Measurements from ENCODE around the gene TPCN2. TPM values are rescaled to one million over a fixed set of nuclear protein-coding genes. Genes with fewer than 3 reads are reported as not detected.

Gene TPCN2
- total and polyA plus RNA-seq, 2 of the 8 experiments (the other 6 are each of a cell fraction or from before 2014, with no cell fraction given) = 9.7 to 18.6 TPM

- no peak overlapping the region for H3K4me3 ChIP-seq (ENCODE audit: extremely low read depth in 1 of 4, insufficient read depth in 2 of 4, low read depth in 3 of 4, low read length in 4 of 4)
- no peak for TF ChIP-seq CTBP2 (IDR thresholded peaks at IDR 0.05; ENCODE audit: borderline replicate concordance, insufficient read depth, insufficient read length, low read length)
- TF ChIP-seq BACH1 (IDR thresholded peaks at IDR 0.05; ENCODE audit: low read length) = no peak
- no peak for TF ChIP-seq ATF2 (IDR thresholded peaks at IDR 0.05; ENCODE audit: low read length)
- no peak for TF ChIP-seq POLR2AphosphoS5 (IDR thresholded peaks at IDR 0.05; ENCODE audit: low read depth, low read length)
- no peak for TF ChIP-seq RAD21 (IDR thresholded peaks at IDR 0.05 in 1 of 2, conservative IDR thresholded peaks at IDR 0.05 in 1 of 2; ENCODE audit: low read depth in 2 of 2, low read length in 2 of 2)
- no peak for TF ChIP-seq TCF12 (IDR thresholded peaks at IDR 0.05; ENCODE audit: low read depth, low read length)
- TF ChIP-seq SAP30 (IDR thresholded peaks at IDR 0.05; ENCODE audit: insufficient read depth, insufficient replicate concordance, low read length) = no peak
- no peak for TF ChIP-seq TAF7 (optimal IDR thresholded peaks at IDR 0.05; ENCODE audit: borderline replicate concordance, low read depth, low read length)
- no peak for TF ChIP-seq POLR2A (IDR thresholded peaks at IDR 0.05; ENCODE audit: control extremely low read depth in 1 of 2, low read depth in 2 of 2, low read length in 2 of 2)
- no peak for TF ChIP-seq EGR1 (IDR thresholded peaks at IDR 0.05; ENCODE audit: borderline replicate concordance, low read depth, low read length)
Measured at GRCh38 chr11:69058511-69059270, 10.0 kb downstream of the TPCN2 start.

More at GRCh38 chr11:69058511-69059270, 10.0 kb downstream of the TPCN2 start:
- no peak overlapping the region for H2BK5ac ChIP-seq (ENCODE audit: low read depth, low read length)
- peak overlapping the region; percentile 65 for H4K8ac ChIP-seq (ENCODE audit: extremely low read depth, insufficient read depth, low read length)
- no peak overlapping the region for H3K23ac ChIP-seq (ENCODE audit: insufficient read length)
- no peak overlapping the region for H2AK5ac ChIP-seq (ENCODE audit: low read depth, low read length)
- peaks cover 0 to 14% (median 4%) of the 10 kb centered on the region in 4 experiments; a peak in 6 of 8 replicates for H3K36me3 ChIP-seq (ENCODE audit: control insufficient read depth in 2 of 4, insufficient read depth in 4 of 4, low read length in 3 of 4)
- no peak overlapping the region for H3K27ac ChIP-seq (ENCODE audit: low read depth, low read length)
- no peak overlapping the region for H2BK120ac ChIP-seq (replicated peaks; ENCODE audit: low read depth, low read length)
- FAIRE-seq = no peak
- no peaks in the 10 kb centered on the region for H3K23me2 ChIP-seq (ENCODE audit: low read depth, low read length)
- no peak overlapping the region for H4K5ac ChIP-seq (ENCODE audit: insufficient read length, low read depth, low read length)
- no peak overlapping the region for H3K14ac ChIP-seq (ENCODE audit: insufficient read length)
- no peak overlapping the region for H4K91ac ChIP-seq (replicated peaks; ENCODE audit: insufficient read length, low read length)
- no peaks in the 10 kb centered on the region for H3K4me1 ChIP-seq (replicated peaks in 1 of 4; ENCODE audit: control insufficient read depth in 3 of 4, insufficient read depth in 4 of 4, low read length in 3 of 4)
- no peak overlapping the region for H2BK12ac ChIP-seq (ENCODE audit: low read depth, low read length)
- H2BK15ac ChIP-seq (ENCODE audit: low read length) = no peak overlapping the region
- H3K9ac ChIP-seq (replicated peaks in 1 of 4; ENCODE audit: extremely low read depth in 1 of 4, low read depth in 3 of 4, low read length in 3 of 4) = no peak overlapping the region
- H4K20me1 ChIP-seq (replicated peaks in 1 of 2; ENCODE audit: control insufficient read depth in 1 of 2, insufficient read depth in 2 of 2, low read length in 2 of 2) = peaks cover 2 to 34% of the 10 kb centered on the region in 2 experiments
- H3K27me3 ChIP-seq (replicated peaks in 1 of 4; ENCODE audit: control insufficient read depth in 3 of 4, extremely low read depth in 1 of 4, insufficient read depth in 3 of 4, low read length in 3 of 4) = no peaks in the 10 kb centered on the region
- H3K79me1 ChIP-seq (ENCODE audit: low read depth, low read length) = peaks cover 16% of the 10 kb centered on the region
- CTCF ChIA-PET (ENCODE audit: partially characterized antibody) = interaction anchor here (0.9 to 2.2 kb wide), 6 partner anchors 14 to 110 kb away, joined by 3 to 5 read pairs (median 4); no protein-coding TSS in a partner anchor
- H2BK20ac ChIP-seq (ENCODE audit: low read length) = no peak overlapping the region
- 88% methylated on average over 21 of the region's 23 CpGs; no CpG with 5 or more reads in 1 of the 2 experiments for WGBS, 2 experiments (ENCODE audit: extremely low coverage in 1 of 2, insufficient coverage in 1 of 2, insufficient read length in 1 of 2, insufficient replicate concordance in 2 of 2, low coverage in 1 of 2, low lambda C conversion rate in 2 of 2, missing lambda C conversion rate in 1 of 2)
- no peak overlapping the region for H3K4ac ChIP-seq (replicated peaks; ENCODE audit: insufficient read length, low read depth, low read length)
- POLR2A ChIA-PET (ENCODE audit: partially characterized antibody) = interaction anchor here (1.3 kb wide), 1 partner anchor 10 kb away, joined by 6 read pairs; the partner anchor contains the start of gene TPCN2
- H3K79me2 ChIP-seq (ENCODE audit: control insufficient read depth in 1 of 2, insufficient read depth in 2 of 2, low read length in 2 of 2) = peaks cover 0 to 11% of the 10 kb centered on the region in 2 experiments; a peak in 1 of 4 replicates
- H3K9me3 ChIP-seq (ENCODE audit: insufficient read depth in 2 of 2, low read depth in 1 of 2, low read length in 1 of 2) = no peaks in the 10 kb centered on the region
- no peak overlapping the region for H3K18ac ChIP-seq (ENCODE audit: extremely low read depth, low read length)
- no peak overlapping the region for H3K4me2 ChIP-seq (ENCODE audit: insufficient read depth in 1 of 2, low read depth in 2 of 2, low read length in 2 of 2)
- H2AFZ ChIP-seq (ENCODE audit: low read length) = no peak overlapping the region
- no peak for DNase-seq (ENCODE audit: low read depth in 1 of 2, low spot score in 2 of 2)
- no peak overlapping the region for H3K56ac ChIP-seq (replicated peaks; ENCODE audit: insufficient read length, low read depth, low read length)
